Suprapubic skin (tissue), 3 donors: Measurements from ENCODE around the gene NSMCE3.

Experiments used
- CTCF ChIP-seq, 2 donors: fragments of 200-600 bp in 1 of 2; fragments of 450-650 bp in 1 of 2; sonication (generic) in 1 of 2; IDR thresholded peaks; one replicate each; pipeline ENCODE4 v1.5.1; 2016 to 2019; ENCODE audit warnings: antibody characterized with exemption in 2 of 2, mild to moderate bottlenecking in 1 of 2, moderate library complexity in 1 of 2
- EP300 ChIP-seq: sonication (generic); formaldehyde crosslinking; IDR thresholded peaks from one replicate; pipeline ENCODE4 v1.6.1; 2017; ENCODE audit warnings: antibody characterized with exemption

DNA sequence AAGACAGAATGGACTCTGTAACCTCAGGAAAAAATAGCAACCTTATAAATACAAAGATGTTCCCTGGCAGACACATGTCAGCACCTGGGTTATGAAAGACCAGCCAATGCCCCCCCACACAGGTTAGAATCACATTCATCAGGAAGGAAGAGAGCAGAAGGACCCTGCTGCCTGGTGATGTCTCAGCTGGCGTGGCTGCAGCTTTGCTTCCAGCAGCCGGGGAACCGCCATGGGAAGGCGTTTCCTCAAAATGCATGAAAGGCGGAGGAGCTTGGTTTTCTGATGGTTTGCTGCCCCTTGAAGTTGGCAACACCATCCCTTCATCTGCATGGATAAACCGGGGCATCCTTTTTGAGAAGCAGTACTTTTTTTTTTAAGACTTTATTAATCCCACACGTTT lies 10.9 kb upstream of the NSMCE3 start:
- TF ChIP-seq EP300, result no peak
- TF ChIP-seq CTCF (IDR thresholded peaks at IDR 0.05), result no peak
